ENCODE data around the gene COL6A2.

GRCh38 chr21:46157987-46158451 is 60.1 kb downstream of the COL6A2 start:
- TF ChIP-seq CTCF (IDR thresholded peaks at IDR 0.05) (no peak), POLR2A (IDR thresholded peaks at IDR 0.05; ENCODE audit: low read depth) (no peak), POLR2AphosphoS5 (IDR thresholded peaks at IDR 0.05) (no peak)

Data from esophagus muscularis mucosa (tissue), 3 donors.